Measurements from ENCODE around the gene UCN. TPM values are rescaled to one million over a fixed set of nuclear protein-coding genes. Genes with fewer than 3 reads are reported as not detected.
A peak's percentile ranks its signal among the peaks of the same experiment; 100 is the strongest.
"Not testable (repeated sequence)": the region's sequence is repeated elsewhere in the genome, so short reads cannot be mapped to it uniquely, and the experiment has no call there.

Gene UCN
- total and polyA plus RNA-seq, 2 donors (not counting 3 experiments of a cell fraction or from before 2014, with no cell fraction given) = 0.75 to 1.2 TPM

DNA sequence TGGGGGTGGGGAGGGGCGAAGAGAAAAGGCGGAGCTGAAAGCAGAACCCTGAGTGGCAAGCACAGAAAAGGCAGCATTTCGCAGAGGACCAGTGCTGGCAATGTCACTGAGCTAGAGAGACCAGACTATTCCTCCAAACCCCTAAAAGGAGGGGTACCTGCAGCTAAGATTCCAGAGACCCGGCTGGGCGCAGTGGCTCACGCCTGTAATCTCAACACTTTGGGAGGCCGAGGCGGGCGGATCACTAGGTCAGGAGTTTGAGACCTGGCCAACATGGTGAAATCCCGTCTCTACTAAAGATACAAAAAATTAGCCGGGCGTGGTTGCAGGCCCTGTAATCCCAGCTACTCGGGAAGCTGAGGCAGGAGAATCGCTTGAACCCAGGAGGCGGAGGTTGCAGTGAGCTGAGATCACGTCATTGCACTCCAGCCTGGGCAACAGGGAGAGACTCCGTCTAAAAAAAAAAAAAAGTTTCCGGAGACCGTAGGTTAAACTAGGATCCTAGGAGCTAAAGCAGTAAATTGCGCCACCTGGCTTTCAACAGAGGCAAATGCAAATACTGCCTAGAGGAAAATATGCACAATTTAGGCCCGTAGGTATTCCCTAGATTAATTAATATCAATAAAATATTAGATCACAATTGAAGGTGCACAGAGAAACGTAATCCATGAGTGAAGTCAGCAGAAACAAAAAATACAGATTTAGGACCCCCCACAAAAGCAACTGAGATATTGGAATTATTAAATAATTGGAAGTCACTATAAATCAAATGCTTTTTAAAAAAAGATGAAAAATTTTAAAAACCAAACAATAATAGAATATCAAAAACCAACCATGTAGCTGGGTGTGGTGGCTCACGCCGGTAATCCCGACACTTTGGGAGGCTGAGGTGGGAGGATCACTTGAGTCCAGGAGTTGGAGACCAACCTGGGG lies 4.9 kb downstream of the UCN start:
- Histone ChIP-seq H3K9me3 (replicated peaks; ENCODE audit: control insufficient read depth, insufficient read depth, low read length) (no peaks in the 10 kb centered on the region), H3K79me2 (ENCODE audit: control insufficient read depth, insufficient read depth, low read length) (no peaks in the 10 kb centered on the region), H4K20me1 (replicated peaks; ENCODE audit: control insufficient read depth, extremely low read depth, insufficient read depth, low read length) (no peaks in the 10 kb centered on the region), H3K4me3 (replicated peaks in 1 of 3; ENCODE audit: insufficient read depth in 1 of 3, low read depth in 1 of 3, low read length in 3 of 3) (no peak overlapping the region), H2AFZ (ENCODE audit: low read depth, low read length) (peak overlapping the region; percentile 54), H3K9me1 (replicated peaks; ENCODE audit: control insufficient read depth, extremely low read depth, insufficient read depth, low read length) (no peaks in the 10 kb centered on the region), H3K36me3 (ENCODE audit: control insufficient read depth in 2 of 2, extremely low read depth in 1 of 2, insufficient read depth in 2 of 2, low read length in 2 of 2) (no peaks in the 10 kb centered on the region), H3K9ac (replicated peaks; ENCODE audit: extremely low read depth, insufficient read depth, low read length) (no peak overlapping the region), H3K4me1 (ENCODE audit: control insufficient read depth, extremely low read depth, insufficient read depth, low read length) (peaks cover 8% of the 10 kb centered on the region), H3K4me2 (ENCODE audit: insufficient read depth, low read length) (no peak overlapping the region), H3K27me3 (ENCODE audit: control insufficient read depth in 2 of 2, insufficient read depth in 2 of 2, low read length in 2 of 2) (peaks cover 23 to 36% of the 10 kb centered on the region in 2 experiments), H3K27ac (ENCODE audit: insufficient read depth, low read depth, low read length) (no peak overlapping the region)
- BruUV-seq (replicated peaks) = TSS peak; percentile 52
- intact Hi-C loops (cut with micrococcal nuclease) = loop anchor here (1.0 kb wide), 6 partner anchors 23 to 217 kb away; partner anchors contain the start of genes ATRAID, KHK and SLC5A6
- POLR2A ChIA-PET = interaction anchor here (0.6 to 1.5 kb wide), 2 partner anchors 10 to 91 kb away, joined by 3 to 6 read pairs; partner anchors contain the start of genes ATRAID and SLC5A6
- CTCF ChIA-PET = interaction anchor here (0.7 to 6.7 kb wide), 41 partner anchors 8 to 342 kb away, joined by 3 to 115 read pairs (median 5); partner anchors contain the start of genes ATRAID, CGREF1, KHK and MPV17
- DNase-seq (ENCODE audit: low read depth, low spot score) = peak; percentile 69
- peak; percentile 90 for FAIRE-seq
- TF ChIP-seq, protein P1, sequence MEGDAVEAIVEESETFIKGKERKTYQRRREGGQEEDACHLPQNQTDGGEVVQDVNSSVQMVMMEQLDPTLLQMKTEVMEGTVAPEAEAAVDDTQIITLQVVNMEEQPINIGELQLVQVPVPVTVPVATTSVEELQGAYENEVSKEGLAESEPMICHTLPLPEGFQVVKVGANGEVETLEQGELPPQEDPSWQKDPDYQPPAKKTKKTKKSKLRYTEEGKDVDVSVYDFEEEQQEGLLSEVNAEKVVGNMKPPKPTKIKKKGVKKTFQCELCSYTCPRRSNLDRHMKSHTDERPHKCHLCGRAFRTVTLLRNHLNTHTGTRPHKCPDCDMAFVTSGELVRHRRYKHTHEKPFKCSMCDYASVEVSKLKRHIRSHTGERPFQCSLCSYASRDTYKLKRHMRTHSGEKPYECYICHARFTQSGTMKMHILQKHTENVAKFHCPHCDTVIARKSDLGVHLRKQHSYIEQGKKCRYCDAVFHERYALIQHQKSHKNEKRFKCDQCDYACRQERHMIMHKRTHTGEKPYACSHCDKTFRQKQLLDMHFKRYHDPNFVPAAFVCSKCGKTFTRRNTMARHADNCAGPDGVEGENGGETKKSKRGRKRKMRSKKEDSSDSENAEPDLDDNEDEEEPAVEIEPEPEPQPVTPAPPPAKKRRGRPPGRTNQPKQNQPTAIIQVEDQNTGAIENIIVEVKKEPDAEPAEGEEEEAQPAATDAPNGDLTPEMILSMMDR (IDR thresholded peaks at IDR 0.05; ENCODE audit: extremely low read depth in 1 of 2, insufficient read depth in 1 of 2, low read depth in 1 of 2, low read length in 2 of 2) = peak; percentile 66
- no peak for TF ChIP-seq GATA2 (IDR thresholded peaks at IDR 0.05; ENCODE audit: insufficient read depth, insufficient read length, low read depth, low read length)
- dilution Hi-C loops (cut with MboI; ENCODE audit: extremely low pct_ligation_motif_present, low sequenced_read_pairs) = no loop called here

DNA sequence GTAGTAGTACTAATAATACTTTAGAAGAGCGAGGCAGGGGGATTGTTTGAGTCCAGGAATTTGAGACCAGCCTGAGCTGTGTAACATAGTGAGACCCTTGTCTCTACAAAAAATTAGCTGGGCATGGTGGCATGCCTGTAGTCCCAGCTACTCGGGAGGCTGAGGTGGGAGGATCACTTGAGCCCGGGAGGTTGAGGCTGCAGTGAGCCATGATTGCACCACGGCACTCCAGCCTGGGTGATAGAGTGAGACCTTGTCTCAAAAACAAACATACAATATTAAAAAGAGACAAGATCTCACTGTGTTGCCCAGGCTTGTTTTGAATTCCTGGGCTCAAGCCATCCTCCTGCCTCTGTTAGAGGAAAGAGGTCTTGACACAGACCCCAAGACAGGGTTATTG lies 7.6 kb downstream of the UCN start:
- H3K79me2 ChIP-seq (ENCODE audit: control insufficient read depth, insufficient read depth, low read length); DNase-seq (ENCODE audit: low read depth, low spot score); H3K9me3 ChIP-seq (replicated peaks; ENCODE audit: control insufficient read depth, insufficient read depth, low read length); FAIRE-seq; H3K4me1 ChIP-seq (ENCODE audit: control insufficient read depth, extremely low read depth, insufficient read depth, low read length); intact Hi-C loops (cut with micrococcal nuclease); H2AFZ ChIP-seq (ENCODE audit: low read depth, low read length); H3K36me3 ChIP-seq (ENCODE audit: control insufficient read depth in 2 of 2, extremely low read depth in 1 of 2, insufficient read depth in 2 of 2, low read length in 2 of 2); dilution Hi-C loops (cut with MboI; ENCODE audit: extremely low pct_ligation_motif_present, low sequenced_read_pairs); H3K9ac ChIP-seq (replicated peaks; ENCODE audit: extremely low read depth, insufficient read depth, low read length); H3K27ac ChIP-seq (ENCODE audit: insufficient read depth, low read depth, low read length); H3K9me1 ChIP-seq (replicated peaks; ENCODE audit: control insufficient read depth, extremely low read depth, insufficient read depth, low read length); H4K20me1 ChIP-seq (replicated peaks; ENCODE audit: control insufficient read depth, extremely low read depth, insufficient read depth, low read length); H3K27me3 ChIP-seq (ENCODE audit: control insufficient read depth in 2 of 2, insufficient read depth in 2 of 2, low read length in 2 of 2); H3K4me3 ChIP-seq (replicated peaks in 1 of 3; ENCODE audit: insufficient read depth in 1 of 3, low read depth in 1 of 3, low read length in 3 of 3); POLR2A ChIA-PET; H3K4me2 ChIP-seq (ENCODE audit: insufficient read depth, low read length); BruUV-seq (replicated peaks): not testable (repeated sequence)
- CTCF ChIA-PET = interaction anchor here (6.7 kb wide), 1 partner anchor 20 kb away, joined by 115 read pairs; the partner anchor contains the start of gene TRIM54

Data from endothelial cell of umbilical vein (primary cell).